Measurements from ENCODE around the gene KRT71. TPM values are rescaled to one million over a fixed set of nuclear protein-coding genes. Genes with fewer than 3 reads are reported as not detected.

KRT71 gene
- total RNA-seq, 4 donors from 2014 or later, result not detected

- DNase-seq (ENCODE audit: low spot score), result no peak
- TF ChIP-seq, protein P1, sequence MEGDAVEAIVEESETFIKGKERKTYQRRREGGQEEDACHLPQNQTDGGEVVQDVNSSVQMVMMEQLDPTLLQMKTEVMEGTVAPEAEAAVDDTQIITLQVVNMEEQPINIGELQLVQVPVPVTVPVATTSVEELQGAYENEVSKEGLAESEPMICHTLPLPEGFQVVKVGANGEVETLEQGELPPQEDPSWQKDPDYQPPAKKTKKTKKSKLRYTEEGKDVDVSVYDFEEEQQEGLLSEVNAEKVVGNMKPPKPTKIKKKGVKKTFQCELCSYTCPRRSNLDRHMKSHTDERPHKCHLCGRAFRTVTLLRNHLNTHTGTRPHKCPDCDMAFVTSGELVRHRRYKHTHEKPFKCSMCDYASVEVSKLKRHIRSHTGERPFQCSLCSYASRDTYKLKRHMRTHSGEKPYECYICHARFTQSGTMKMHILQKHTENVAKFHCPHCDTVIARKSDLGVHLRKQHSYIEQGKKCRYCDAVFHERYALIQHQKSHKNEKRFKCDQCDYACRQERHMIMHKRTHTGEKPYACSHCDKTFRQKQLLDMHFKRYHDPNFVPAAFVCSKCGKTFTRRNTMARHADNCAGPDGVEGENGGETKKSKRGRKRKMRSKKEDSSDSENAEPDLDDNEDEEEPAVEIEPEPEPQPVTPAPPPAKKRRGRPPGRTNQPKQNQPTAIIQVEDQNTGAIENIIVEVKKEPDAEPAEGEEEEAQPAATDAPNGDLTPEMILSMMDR (IDR thresholded peaks at IDR 0.05), result no peak
- ATAC-seq (ENCODE audit: low FRiP score), result peak; percentile 73
These were observed 30.5 kb downstream of the KRT71 start for GRCh38 chr12:52522346-52523011.

DNA sequence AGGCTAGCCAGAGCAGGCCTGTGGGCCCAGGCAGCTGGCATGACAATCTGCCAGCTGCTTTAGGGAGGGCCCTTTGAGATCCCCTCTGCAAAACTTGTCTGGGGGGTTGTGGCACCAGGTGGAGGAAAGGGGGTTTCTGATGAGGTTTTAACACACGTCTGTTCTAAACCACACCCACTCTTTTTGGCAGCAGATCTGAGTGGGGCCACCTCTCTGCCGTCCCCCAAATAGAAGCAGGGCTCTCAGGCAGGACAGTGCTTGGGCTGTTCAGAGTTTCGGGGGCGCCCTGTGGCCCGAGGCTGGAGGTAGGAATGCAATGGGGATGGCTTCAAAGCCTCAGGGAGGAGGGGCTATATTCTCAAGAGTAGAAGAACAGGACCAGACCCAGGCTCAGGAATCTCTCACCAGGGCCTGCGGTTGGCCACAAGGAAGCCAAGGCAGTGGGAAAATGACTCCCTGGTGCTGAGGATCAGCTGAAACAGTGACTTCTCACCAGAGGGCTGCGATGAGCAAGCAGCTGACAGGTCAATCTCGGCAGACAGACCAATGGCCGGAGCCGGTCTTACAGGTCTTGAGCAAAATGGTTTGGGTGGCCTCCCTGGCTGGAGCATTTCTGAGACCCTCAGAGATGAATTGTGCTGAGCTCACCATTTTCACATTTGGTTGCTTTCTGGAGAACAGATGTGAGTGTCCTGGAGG lies 31.2 kb downstream of the KRT71 start:
- TF ChIP-seq, protein P1 (IDR thresholded peaks at IDR 0.05), result no peak
- DNase-seq (ENCODE audit: low spot score), result no peak
- ATAC-seq (ENCODE audit: low FRiP score), result no peak

DNA sequence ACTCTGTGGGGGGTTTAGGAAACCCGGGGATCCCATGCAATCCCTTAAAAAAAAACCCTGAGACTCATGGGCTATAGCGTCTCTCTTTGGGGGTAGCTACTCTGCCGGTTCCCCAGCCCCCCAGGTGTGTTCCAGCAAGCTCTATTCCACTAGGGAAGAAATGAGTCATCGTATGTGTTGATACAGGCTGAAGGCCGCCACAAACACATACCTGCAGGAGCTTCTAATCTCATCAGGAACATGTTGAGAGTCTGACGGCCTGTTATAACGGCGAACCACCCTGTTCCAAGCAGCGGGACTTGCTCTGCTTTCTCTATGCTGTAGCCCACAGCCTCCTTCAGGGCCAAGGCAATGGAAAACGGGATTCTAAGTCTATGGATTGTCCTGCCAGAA lies 31.8 kb downstream of the KRT71 start:
- ATAC-seq (ENCODE audit: low FRiP score) (no peak), DNase-seq (ENCODE audit: low spot score) (no peak)
- TF ChIP-seq, protein P1 (IDR thresholded peaks at IDR 0.05), result no peak

DNA sequence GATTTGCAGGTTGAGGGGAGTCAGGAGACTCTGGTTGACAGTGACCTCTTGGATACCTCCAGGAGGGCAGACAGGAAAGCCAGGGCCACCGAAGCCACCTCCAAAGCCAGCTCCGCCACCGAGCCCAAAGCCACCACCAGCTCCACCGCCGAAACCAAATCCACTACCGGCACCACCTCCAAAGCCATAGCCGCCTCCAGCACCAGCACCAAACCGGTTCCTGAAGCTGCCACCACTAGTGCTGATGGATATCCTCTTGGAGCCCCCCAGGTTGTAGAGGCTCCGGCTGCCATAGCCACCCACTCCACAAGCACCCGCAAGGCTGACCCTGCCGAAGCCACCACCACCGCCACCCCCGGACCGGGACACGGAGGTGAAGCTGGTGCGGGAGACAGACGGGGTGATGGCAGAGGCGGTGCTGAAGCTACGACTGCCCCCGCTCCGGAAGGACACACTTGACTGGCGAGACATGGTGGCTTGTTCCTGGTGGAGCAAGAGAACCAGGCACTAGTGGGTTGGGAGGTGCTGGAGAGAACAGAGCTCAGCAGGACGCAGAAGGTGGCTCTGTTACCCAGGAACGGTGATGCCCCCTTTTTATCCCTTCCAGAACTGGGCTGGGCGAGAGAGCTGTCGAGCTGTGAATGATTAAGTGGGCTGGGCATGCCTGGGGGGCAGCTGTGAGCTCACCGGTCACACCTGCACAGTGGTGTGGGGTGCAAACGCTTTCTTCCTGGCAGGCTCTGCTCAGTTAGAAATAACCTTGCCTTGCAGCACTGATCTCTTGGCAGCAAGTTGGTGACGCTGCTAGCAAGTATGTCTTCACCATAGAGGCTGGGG lies 32.9 kb downstream of the KRT71 start, which contains the start of gene KRT5:
Gene KRT5, minus strand, starts transcription at position 569 of the 837 bp plus-strand sequence. Its CDS starts 98 bp downstream, at position 471.
- TF ChIP-seq, protein P1 (IDR thresholded peaks at IDR 0.05), result no peak
- no peak for DNase-seq (ENCODE audit: low spot score)
- peak; percentile 12 for ATAC-seq (ENCODE audit: low FRiP score)

DNA sequence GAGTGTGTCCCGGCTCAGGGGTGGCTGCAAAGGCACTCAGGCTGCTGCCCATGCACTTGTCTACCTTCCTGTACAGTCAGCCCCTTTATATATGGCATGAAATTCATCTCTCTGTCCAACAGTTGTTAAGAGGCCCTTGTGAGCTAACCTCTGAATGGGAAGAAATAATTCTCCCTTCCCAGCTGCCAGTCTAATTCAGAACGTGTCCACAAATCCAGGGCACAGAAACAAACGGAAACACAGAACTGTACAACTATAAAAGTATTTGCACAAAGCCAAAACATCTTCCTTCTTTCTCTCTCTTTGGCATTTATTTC lies 33.6 kb downstream of the KRT71 start:
- TF ChIP-seq, protein P1 (IDR thresholded peaks at IDR 0.05), result no peak
- DNase-seq (ENCODE audit: low spot score) (no peak), ATAC-seq (ENCODE audit: low FRiP score) (no peak)

- TF ChIP-seq, protein P1 (IDR thresholded peaks at IDR 0.05), result no peak
- no peak for ATAC-seq (ENCODE audit: low FRiP score)
- DNase-seq (ENCODE audit: low spot score), result no peak
These were observed 34.2 kb downstream of the KRT71 start for GRCh38 chr12:52518574-52519386.

All from omental fat pad (tissue), 4 donors.